SH-SY5Y (cell line): Measurements from ENCODE around the gene GALNT1.

Source experiments
- GATA2 ChIP-seq: IDR thresholded peaks from 2 replicates; pipeline ENCODE4 v1.6.1; 2011; ENCODE audit warnings: mild to moderate bottlenecking, low read depth, low read length
- GATA3 ChIP-seq: IDR thresholded peaks from 2 replicates; pipeline ENCODE4 v1.6.1; 2011; ENCODE audit warnings: low read depth, mild to moderate bottlenecking, low read length, moderate library complexity

DNA sequence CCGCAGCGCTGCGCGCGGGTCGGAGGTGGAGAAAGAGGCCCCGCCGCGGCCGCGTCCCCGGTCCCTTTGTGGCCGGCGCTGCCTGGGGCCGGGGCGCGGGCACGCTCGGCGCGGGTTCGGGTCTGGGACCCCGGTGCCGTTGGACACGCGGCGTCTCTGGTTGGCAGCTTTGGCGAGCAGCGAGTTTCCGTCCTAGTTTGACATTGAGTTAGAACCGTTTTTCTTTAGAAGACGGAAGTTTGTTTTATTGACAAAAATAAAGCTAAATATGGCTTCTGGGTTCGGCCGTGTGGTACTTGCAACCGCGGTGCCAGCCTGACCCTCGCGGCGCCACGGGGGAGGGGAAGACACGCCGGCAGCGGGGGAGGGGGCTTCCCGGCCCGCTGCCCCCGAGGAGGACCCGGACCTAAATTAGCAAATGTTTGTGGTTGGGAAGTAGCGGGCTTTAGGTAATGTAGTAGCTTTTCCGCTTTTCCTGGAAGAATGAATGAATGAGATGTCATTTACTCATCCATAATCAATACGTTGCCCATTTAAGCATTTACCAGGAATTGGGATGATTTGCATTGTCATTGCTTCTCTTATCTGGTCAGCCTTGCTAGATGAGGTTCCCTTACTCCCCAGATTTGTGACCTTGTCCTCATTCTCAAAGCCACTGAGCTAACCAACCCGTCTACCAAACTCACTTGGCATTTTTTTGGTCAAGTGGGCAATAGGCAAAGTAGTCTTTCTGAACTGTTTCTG is 530 bp downstream of the GALNT1 start:
- no peak for TF ChIP-seq GATA2
- TF ChIP-seq GATA3: no peak
